HG02678 (cell line): ENCODE data around the gene MAP7D3.
"Not testable (repeated sequence)": the region's sequence is repeated elsewhere in the genome, so short reads cannot be mapped to it uniquely, and the experiment has no call there.

Source experiments
- ATAC-seq: cut with Tn5 transposase; IDR thresholded peaks from one replicate; pipeline ENCODE4 v1.9.1; 2021; ENCODE audit warnings: mild to moderate bottlenecking, moderate library complexity; ENCODE audit not compliant: unreplicated experiment

Gene MAP7D3, protein sequence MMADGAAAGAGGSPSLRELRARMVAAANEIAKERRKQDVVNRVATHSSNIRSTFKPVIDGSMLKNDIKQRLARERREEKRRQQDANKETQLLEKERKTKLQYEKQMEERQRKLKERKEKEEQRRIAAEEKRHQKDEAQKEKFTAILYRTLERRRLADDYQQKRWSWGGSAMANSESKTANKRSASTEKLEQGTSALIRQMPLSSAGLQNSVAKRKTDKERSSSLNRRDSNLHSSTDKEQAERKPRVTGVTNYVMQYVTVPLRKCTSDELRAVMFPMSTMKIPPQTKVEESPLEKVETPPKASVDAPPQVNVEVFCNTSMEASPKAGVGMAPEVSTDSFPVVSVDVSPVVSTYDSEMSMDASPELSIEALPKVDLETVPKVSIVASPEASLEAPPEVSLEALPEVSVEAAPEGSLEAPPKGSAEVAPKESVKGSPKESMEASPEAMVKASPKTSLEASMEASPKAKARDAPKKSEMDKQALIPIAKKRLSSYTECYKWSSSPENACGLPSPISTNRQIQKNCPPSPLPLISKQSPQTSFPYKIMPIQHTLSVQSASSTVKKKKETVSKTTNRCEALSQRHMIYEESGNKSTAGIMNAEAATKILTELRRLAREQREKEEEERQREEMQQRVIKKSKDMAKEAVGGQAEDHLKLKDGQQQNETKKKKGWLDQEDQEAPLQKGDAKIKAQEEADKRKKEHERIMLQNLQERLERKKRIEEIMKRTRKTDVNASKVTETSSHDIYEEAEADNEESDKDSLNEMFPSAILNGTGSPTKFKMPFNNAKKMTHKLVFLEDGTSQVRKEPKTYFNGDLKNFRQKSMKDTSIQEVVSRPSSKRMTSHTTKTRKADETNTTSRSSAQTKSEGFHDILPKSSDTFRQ

DNA sequence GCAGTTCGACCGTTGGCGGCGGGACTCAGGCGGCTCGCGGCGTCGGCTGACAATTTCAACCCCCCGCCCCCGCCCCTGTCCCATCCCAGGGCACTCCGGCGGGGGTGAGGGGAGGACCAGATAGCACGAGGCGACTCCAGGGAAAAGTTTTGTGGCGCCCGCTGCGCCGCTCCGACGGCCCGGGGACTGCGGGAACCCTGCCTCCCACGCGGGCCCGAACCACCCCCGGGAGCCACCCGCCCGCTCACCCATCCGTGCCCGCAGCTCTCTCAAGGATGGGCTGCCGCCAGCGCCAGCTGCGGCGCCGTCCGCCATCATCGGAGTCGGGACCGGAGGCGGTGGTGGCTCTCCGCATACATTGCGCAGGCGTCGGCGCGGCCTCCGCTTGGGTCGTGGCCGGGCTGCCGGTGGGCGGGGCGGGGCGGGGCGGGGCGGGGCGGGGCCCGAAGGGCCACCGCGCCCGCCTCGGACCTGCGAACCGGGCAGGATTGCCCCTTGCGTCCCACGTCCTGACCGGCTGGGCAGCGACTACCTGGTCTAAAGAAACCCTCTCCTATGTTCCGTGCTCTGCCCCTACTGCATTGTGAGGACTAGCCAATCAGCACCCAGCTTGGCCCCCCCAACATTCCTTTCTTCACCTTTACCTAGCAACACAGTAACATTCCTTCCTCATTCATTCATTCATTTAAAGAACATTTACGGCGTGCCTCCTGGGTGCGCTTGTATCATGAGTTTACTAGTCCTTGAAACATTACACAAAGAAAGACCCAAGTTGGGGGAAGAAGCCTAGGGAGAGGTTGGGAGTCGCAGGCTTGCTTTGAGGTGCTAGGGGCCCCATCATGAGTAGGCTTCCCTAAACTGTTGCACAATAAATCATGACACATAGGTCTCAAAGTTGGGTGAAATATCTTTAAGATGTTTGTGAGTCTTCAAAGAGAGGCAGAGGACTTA, at the start of gene MAP7D3:
Gene MAP7D3, minus strand, starts transcription at position 360 of the 951 bp plus-strand sequence. Its CDS starts 42 bp downstream, at position 318.
- peak; percentile 90 for ATAC-seq

DNA sequence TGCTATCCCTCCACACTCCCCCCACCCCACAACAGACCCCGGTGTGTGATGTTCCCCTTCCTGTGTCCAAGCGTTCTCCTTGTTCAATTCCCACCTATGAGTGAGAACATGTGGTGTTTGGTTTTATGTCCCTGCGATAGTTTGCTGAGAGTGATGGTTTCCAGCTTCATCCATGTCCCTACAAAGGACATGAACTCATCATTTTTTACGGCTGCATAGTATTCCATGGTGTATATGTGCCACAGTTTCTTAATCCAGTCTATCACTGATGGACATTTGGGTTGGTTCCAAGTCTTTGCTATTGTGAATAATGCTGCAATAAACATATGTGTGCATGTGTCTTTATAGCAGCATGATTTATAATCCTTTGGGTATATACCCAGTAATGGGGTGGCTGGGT, 49.5 kb upstream of the MAP7D3 start, which contains the start of gene ADGRG4:
Gene ADGRG4, plus strand, starts transcription at position 243 of the 400 bp plus-strand sequence. CDS start 7,815 bp downstream, outside the sequence.
- not testable (repeated sequence) for ATAC-seq

DNA sequence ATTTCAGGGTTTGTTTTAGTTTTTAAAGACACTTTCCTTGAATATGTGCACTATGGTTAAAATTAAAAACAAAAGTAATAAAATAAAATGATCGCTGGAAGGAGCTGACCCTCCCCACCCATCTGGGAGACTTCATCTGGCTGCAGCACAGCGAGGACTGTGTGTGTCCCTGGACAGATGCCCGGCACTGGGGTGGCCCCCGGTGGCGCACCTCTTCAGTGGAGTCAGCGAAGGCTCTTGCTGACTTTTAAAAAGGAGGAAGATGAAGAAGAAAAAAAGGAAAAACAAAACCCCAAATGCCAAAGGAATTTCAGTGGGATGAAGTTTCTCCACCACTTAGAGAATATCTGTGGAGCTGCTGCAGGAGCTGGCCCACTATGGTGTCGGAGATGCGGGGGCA, 44.2 kb upstream of the MAP7D3 start:
- no peak for ATAC-seq

DNA sequence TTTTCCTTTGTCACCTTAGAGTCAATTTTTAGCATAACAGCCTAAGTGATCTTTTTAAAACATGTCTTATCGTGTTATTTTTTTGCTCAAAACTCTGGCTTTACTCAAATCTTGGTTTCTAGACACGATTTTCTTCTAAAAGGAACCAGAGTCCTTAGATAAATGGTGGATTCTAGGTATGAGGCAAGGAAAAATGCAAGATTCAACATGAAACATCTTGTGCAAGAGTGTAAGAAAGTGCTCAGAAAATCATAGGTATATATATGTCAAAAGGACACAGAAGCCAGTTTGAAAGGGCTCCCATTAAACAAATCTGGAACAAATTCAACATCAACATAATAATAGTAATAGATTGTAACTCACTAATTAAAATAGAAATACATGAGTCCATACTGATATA, 41.5 kb upstream of the MAP7D3 start:
- ATAC-seq, result no peak

DNA sequence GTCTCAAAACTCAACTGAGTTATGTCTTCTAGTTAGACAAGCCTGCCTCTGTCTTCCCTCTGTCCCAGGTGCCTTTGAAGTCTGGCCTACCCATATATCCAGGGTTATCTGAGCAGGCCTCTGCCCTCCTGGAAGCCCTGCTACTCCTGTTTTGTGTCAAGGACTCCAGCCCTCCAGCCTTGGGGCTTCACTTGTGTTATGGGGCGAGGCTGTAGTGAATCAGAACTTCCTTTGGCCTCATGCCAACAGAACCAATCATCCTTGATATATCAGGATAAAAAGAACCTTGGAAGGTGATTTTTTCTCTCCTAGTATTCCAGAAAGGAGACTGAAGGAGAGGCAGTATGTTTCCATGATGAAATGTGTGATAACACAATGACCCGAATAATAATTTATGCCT, 40.6 kb upstream of the MAP7D3 start:
- no peak for ATAC-seq

DNA sequence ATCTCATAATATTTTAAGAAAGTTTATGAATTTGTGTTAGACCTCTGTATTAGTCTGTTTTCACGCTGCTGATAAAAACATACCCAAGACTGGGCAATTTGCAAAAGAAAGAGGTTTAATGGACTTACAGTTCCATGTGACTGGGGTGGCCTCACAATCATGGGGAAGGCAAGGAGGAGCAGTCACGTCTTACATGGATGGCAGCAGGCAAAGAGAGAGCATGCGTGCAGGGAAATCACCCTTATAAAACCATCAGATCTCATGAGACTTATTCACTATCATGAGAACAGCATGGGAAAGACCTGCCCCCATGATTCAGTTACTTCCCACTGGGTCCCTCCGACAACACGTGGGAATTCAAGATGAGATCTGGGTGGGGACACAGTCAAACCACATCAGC, 35.2 kb upstream of the MAP7D3 start:
- not testable (repeated sequence) for ATAC-seq

DNA sequence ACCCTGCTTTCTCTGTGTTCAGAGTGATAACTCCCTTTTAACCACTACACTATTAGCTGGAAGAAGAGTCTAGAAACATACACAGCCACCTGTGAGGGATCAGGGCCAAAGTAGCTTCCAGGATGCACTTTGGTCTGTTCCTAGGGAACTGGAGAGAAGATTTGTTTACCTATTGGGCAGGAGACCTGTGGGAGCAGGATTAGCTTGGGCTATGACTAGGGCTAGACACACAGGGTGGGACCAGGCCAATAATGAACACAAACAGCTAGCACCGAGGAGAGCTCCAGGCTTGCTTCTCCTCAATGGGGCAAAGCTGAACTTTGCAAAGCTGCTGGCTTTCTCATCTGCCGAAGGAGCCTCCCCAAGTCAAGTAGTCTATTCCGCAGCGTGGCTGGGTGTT, 24.4 kb upstream of the MAP7D3 start:
- no peak for ATAC-seq

DNA sequence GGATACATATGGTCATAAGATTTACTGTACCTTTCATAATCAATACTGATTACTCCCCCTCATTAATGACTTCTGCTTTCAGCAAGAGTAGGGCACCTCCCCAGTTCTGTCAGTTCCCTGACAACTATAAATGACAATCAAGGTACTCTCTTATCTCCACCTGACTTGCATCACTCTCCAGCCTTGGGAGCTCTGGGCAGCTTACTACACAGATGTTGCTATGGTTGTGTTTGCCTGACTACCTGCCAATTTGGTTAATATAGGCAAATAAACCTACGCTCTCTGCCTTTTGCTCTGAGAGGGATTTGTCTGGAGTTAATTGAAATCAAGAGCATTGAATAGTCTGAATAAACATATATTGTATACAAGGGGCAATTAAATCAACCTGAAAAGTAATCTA, 22.8 kb upstream of the MAP7D3 start:
- ATAC-seq, result no peak

DNA sequence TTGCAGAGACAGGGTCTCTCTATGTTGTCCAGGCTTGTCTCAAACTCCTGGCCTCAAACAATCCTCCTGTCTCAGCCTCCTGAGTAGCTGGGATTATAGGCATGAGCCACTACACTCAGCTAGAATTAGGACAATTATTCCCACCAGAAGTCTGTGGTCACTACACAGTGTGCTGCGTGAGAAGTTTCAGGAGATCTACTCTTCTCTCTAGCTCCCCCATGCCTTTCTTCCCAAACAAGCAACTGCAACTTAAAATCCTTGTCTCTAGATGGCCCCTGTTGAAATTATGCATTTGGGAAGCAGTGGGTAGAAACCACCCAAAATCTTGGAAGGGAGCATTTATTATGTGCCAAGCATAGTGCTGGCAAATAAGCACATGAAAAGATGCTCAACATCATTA, 21.1 kb upstream of the MAP7D3 start:
- no peak for ATAC-seq

DNA sequence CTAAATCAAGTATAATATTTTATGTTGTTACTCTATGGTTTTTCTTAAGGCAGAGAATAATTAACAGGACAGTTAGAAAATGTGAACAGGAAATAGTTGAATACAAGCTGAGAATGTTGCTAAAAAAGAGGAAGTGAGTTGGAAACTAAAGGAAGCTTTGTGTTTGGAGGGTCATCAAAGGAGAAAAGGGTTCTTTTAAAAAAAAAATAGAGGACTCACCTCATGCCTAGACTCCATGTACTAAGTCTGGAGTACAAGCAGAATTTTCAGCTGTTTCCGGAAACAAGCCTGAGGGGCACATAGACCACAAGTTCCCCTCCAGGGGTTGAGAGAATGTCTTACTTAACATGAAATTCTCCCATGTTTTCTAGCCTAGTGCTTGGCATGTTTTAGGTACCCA, 20.1 kb upstream of the MAP7D3 start:
- peak; percentile 60 for ATAC-seq

DNA sequence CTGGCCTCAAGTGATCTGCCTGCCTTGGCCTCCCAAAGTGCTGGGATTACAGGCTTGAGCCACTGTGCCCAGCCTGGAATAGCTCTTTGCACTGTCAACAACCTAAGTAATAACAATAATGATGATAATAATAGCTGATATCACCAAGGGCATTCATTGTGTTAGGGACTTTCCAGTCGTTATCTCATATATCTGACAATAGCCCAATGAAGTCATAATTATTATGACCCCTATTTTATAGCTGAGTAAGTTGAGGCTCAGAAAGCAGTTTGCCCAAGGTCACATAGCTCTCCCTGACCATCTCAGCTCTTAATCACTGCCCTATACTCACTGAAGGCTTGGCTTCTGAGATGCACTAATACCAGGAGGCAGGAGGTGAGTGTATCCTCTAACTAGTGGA, 18.7 kb upstream of the MAP7D3 start:
- no peak for ATAC-seq

DNA sequence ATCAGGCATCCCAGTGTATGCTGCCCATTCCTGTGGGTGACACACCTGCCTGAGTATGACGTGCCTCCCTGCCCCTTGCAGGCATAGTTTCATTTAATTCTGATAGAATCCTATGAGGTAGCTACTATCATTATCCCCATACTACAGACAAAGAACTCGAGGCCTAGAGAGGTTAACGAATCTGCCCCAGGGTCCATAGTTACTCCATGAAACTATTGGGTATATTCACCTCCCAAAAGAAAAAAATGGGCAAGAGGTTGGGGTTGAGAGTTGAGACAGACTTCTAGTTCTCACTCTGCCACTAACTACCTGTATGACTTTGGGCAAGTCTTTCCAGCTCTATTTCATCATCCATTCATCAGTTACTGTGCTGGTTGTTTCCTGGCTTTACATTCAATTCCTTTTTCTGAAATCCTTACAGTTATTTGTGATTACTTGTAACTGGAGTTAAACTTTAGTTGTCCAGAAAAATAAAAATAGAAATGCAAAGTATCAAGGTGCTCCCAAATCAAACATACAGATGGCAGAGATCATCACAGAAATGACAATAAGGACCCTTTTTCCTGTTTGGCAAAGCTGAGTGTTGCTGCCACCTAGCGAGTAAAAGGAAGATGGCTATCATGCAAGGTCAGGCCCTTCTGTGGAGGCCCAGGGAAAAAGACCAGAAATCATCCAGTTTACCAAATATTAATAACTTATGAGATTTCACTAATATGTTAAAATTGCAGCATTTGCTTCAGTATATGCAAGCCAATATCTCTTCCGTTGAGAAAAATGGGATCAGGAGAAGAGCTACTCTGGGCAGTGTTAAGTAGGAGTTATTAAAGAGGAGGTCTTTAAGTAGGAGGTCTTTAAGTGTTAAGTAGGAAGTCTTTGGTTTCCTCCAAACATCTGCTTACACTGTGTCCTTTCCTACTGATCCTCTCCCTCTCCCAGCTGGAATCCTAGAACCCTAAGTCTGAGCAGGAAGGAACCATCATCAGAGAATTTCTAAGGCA, 17.1 kb upstream of the MAP7D3 start:
- peak; percentile 69 for ATAC-seq

DNA sequence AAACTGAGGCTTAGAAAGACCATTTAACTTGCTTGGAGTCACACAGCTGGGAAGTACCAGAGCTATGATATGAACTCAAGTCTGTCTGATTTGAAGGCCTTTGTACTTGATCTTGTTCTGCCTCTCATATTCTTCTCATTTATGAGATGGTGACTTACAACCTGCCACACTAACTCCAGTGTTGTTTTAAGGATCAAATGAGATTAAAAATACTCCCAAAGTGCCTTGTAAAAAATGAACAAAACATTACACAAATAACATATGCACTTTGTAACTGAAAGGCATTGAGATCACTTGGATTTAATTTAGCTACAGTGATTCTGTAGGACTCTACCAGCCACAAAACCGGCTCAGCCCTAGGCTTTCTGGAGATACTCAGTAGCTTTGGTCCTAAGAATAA, 15.6 kb upstream of the MAP7D3 start:
- ATAC-seq, result no peak

DNA sequence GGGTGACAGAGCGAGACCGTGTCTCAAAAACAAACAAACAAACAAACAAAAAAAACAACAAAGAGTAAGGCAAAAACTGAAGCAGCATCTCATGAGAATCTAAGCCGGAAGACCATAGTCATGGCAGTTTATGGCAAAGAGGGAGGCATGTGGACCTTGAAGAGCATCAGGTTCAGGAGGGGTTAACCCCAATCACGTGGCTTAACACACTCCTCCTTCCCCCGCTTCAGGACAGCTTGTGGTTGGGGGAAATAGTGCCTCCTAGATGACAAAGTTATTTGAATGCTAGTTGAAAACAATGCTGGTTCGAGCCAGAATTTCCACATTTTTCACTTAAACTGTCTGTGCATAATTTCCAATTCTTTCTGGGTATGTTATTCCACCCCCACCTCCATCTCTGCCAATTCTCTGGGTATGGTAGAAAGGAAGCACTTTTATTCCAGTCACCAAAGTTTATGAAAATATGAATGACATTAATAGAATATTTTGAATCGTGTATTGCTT, 11.7 kb upstream of the MAP7D3 start:
- no peak for ATAC-seq

DNA sequence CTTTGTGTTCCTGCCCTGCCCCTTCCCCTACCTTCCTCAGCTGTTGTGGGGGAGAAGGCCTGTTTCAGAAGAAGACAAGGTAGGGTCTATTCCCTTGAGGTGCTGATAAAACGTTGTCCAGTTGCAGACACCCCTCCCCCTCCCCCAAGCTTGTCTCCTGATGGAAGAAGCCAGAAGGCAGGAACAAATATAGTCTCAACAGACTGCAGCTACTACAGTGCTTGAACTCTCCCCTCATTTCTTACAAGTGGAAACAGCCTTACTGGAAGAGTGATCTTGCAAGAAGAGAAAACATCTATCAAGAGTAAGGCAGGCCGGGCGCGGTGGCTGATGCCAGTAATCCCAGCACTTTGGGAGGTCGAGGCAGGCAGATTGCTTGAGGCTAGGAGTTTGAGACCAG, 11.0 kb upstream of the MAP7D3 start:
- no peak for ATAC-seq

DNA sequence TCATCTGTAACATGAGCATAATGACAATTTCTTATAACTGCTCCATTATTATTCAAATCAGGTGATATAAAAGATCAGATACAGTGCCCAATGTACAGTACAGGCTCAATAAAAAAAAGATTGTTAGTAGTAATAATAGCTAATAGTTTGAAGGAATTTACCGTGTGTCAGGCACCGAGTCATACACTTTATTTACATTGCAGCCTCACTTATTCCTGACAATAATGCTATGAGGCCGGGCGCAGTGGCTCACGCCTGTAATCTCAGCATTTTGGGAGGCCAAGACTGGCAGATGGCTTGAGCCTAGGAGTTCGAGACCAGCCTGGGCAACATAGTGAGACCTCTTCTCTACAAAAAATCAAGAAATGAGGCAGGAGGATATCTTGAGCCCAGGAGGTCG, 10.1 kb upstream of the MAP7D3 start:
- ATAC-seq, result no peak

DNA sequence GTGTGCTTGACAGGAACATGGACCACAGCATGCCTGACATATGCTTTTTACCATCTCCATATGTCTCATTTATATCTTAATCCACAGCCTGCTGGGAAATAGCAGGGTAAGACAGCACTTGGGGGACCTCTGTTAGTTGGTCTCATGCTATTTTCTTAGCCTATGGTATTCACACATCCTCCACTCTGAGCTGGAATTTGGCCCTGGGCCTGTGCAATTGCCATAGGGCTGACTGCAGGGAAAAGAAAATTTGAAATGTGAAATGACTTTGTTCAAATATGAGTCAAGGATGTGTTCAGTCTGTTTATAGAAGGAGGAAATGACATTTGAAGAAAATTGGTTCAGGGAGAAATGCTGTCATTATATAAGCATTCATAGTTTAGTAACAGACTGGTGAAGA, 9.6 kb upstream of the MAP7D3 start:
- no peak for ATAC-seq

DNA sequence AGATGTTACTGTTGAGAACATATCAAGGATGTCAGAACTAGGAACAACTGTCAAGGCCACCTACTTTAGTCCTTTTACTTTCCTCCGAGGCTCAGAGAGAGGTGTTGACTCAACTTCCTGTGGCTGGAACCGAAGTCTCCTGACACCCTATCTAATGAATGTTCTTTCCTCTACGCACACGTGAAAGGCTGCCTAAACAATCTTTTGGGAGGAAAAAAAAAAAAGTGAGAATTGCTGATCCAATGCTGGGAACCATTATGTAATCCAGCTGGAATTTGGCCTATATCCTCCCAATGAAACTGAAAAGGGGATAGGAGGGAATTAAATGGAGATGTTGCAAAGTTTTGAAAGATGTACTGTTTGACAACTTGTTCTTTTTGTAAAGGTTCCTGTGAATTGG, 8.3 kb upstream of the MAP7D3 start:
- ATAC-seq, result no peak

DNA sequence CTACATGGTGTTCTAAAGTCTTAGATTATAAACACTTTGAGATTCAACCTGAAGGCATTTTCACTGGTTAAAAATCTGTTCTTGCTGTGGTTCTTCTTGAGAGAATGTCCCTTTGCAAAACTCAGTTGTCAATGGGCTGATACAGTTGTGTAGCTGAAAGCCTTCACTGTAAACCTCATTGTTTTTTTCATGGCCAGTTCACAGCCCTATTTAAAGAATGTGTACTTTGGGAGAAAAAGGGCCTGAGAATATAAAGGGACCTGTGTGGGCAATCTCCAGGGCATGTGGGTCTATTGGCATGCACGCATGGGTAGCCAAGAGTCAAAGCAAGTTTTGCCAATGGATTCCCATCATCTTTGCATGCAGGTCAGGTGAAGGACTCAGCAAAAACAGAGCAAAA, 7.8 kb upstream of the MAP7D3 start:
- no peak for ATAC-seq
